HCEC 1CT (cell line): ENCODE results near the gene DNAL1.
"Not testable (repeated sequence)": the region's sequence is repeated elsewhere in the genome, so short reads cannot be mapped to it uniquely, and the experiment has no call there.

ENCODE experiments used
- DNase-seq: peaks from one replicate; pipeline ENCODE4 v3.0.0-alpha.2; 2017

The DNAL1 gene, protein sequence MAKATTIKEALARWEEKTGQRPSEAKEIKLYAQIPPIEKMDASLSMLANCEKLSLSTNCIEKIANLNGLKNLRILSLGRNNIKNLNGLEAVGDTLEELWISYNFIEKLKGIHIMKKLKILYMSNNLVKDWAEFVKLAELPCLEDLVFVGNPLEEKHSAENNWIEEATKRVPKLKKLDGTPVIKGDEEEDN

DNA sequence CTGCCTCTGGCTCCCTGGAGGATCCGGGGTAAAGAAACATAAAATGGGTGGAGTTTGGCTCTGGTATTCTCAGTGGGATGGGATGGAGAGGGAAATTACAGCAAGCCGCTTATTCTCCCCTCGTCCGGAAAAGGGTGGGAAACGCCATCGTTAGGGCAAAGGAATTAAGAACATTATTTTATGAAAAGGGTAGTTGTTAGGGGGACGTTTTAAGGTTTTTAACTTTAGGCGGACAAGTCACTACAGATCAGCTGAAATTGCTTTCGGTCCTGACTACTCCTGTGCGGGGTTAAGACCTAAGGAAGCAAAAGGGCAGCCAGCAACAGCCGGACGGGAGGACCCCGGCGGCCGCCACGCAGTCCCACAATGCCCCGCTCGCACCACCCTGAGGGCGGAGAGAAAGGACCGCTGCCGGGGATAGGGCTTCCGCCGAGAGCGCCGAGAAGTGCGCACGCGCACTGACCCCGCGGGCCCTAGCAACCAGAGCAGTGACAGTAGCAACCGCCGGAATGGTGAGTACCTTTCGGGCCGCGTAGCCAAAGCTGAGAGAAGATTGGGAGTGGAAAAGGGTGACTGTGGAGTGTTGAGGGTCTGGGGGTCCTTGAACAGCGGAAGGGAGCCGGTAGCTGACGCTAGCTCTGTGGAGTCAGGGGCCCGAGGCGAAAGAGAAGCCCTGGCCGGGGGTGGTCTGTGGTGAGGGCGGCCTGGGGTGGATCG is at the start of gene DNAL1:
TSS of gene DNAL1 (plus strand) at position 456 of the 717 bp plus-strand sequence. CDS start at position 510, 54 bp downstream.
- DNase-seq = peak; percentile 92

DNA sequence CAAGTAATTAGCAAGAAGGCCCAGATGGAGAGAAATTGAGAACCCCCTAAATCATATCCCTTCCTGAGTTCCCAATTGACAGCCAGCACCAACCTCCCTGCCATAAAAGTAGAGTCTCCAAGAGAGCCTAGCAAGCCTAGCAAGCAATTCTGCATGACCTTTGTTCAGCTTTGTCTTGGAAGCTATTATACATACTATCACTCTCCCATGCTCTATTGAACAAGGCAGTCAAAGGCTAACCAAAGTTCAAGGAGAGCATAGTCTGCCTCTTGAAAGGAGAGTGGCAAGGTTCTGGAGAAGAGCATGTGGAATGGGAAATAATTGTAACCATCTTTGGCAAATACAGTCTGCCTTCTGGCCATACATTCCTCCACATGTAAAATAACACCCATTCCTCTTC is 45.3 kb upstream of the DNAL1 start:
- DNase-seq = no peak

DNA sequence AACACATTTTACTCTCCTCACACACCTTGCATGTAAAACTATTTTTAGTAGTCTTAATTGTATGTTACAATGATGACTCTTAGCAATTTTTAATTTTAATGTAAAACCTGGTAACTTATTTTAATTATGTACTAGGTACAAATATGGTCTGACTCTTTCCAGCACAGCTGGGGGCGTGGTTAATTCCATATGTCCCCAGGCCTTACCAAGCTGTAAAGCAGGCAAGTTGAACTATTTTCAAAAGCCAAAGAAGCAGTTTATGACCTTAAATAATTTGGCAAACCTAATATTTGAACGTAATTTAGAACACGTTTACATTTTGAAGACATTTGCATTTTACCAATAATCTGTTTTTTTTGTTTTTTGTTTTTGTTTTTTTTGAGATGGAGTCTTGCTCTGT is 41.8 kb upstream of the DNAL1 start:
- no peak for DNase-seq

DNA sequence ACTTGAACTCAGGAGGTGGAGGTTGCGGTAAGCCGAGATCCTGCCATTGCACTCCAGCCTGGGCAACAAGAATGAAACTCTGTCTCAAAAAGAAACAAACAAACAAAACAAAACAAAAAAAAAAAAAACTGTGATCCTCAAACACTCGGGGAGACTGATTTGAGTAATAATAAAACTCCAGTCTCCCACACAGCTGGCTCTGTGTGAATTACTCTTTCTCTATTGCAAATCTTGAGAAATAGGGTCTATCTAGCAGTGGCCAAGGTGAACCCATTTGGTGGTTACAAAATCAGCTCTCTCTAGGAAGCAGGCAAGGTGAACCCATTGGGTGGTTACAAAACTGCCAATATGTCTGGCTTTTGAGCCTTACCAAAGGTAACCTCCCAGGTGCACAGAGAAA is 38.5 kb upstream of the DNAL1 start:
- no peak for DNase-seq

DNA sequence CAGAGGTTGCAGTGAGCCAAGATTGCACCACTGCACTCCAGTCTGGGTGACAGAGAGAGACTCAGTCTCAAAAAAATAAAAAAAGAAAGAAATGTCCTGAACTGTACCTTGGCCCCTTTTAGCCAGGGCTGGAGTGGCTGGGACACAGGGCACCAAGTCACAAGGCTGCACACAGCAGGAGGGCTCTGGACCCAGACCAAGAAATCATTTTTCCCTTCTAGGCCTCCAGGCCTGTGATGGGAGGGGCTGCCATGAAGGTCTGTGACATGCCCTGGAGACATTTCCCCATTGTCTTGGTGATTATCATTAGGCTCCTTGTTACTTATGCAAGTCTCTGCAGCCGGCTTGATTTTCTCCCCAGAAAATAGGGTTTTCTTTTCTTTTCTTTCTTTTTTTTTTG is 37.5 kb upstream of the DNAL1 start:
- no peak for DNase-seq

DNA sequence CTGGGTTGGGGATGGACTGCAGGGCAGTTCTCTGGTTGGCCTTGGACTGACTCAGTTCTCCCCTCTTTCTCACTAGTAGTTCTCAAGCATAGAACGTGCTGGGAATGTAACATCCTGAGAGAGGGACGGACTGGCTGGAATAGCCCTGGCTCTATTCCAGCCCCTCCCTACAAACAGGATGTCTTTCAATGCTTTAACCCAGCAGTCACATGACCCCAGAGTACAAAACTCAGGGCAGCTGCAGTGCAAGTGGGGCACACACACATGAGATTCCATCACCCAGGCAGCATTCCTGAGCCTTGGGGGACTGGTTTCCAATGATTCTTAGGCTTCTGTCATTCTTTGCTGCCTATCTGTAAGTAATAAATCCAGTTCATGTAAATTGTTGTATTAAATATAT is 34.1 kb upstream of the DNAL1 start:
- peak; percentile 30 for DNase-seq

DNA sequence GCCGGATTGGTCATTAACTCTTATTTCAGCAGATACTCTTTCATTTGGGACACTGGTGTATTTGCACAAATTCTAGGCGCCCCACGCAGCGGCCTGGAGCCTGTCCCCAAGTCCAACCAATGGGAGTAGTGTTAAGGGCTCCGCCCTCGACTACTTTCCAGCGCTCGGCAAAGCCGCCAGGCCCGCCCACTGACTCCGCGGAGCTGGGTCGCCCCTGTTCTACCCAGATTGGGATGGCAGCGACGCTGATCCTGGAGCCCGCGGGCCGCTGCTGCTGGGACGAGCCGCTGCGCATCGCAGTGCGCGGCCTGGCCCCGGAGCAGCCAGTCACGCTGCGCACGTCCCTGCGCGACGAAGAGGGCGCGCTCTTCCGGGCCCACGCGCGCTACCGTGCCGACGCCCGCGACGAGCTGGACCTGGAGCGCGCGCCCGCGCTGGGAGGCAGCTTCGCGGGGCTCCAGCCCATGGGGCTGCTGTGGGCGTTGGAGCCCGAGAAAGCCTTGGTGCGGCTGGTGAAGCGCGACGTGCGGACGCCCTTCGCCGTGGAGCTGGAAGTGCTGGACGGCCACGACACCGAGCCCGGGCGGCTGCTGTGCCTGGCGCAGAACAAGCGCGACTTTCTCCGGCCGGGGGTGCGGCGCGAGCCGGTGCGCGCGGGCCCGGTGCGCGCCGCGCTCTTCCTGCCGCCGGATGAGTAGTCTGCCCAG is 32.3 kb upstream of the DNAL1 start, which contains the start of gene ACOT6:
TSS of gene ACOT6 (plus strand) at position 179 of the 707 bp plus-strand sequence. CDS start at position 234, 55 bp downstream.
- DNase-seq = peak; percentile 59

DNA sequence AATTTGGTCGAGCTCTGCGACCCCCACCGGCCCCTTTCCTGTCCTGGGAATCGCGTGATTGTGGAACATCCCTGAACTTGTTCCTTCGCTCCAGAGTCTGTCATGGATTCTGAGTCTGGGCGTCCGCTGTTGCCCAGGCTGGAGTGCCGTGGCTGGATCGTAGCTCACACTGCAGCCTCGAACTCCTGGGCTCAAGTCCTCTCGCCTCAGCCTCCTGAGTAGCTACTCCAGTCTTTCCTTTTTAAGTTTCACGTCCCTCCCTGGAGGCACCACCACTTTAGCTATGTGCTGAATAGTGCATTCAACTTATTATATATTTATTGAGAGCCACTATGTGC is 31.8 kb upstream of the DNAL1 start:
- DNase-seq = peak; percentile 20

DNA sequence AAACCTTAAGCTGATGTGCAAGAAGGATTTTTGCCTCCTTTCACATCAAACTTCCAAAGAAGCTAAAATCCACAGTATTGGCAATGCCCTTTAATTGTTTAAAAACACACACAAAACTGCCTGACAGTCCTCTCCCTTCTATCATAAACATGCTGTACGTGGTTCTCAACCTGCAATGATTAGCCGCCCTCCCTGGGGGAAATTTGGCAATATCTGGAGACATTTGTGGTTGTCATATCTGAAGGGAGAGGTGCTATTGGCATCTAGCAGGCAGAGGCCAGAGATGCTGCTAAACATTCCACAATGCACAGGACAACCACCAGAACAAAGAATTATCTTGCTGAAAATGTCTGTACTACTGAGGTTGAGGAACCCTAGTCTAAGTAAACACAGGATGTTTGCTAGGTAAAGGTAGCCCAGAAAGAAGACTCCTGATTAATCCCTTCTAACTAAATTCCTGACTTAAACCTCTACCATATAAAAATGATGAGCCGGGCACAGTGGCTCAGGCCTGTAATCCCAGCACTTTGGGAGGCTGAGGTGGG is 31.3 kb upstream of the DNAL1 start:
- DNase-seq = no peak

DNA sequence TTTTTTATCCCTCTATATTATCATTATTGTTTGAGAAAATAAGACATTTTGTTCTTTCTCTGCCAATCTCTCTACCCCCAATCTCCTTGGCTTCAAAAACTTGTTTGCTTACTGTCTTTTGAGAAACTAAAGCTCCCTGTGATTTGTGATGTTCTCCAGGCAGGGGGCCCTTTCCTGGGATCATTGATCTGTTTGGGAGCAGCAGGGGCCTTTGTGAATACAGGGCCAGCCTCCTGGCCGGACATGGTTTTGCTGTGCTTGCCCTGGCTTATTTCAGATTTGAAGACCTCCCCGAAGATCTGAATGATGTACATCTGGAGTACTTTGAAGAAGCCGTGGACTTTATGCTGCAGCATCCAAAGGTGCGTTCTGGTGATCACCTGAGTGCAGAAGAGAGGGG is 28.0 kb upstream of the DNAL1 start:
- DNase-seq = no peak

DNA sequence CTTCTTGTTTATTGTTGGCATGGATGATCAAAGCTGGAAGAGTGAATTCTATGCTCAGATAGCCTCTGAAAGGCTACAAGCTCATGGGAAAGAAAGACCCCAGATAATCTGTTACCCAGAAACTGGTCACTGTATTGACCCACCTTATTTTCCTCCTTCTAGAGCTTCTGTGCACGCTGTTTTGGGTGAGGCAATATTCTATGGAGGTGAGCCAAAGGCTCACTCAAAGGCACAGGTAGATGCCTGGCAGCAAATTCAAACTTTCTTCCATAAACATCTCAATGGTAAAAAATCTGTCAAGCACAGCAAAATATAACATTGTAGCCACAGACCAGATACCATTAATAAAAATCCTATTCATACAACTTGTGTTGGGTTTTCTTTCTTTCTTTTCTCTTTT is 25.3 kb upstream of the DNAL1 start:
- no peak for DNase-seq

DNA sequence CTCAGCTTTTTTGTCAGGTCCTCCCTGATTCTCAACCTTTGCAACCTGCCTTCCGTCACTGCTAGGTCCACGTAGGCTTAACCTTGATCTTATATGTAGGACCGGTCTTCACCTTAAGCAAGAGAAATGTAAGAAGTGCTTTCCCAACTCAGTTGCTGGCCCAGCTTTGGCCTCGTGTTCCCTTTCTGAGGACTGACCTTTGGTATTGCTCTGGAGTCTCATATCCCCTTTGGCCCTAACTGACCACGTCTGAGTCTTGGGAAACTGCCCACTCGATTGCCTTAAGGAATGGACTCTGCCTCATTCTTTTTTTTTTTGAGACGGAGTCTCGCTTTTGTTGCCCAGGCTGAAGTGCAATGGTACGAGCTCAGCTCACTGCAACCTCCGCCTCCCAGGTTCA is 24.5 kb upstream of the DNAL1 start:
- no peak for DNase-seq

DNA sequence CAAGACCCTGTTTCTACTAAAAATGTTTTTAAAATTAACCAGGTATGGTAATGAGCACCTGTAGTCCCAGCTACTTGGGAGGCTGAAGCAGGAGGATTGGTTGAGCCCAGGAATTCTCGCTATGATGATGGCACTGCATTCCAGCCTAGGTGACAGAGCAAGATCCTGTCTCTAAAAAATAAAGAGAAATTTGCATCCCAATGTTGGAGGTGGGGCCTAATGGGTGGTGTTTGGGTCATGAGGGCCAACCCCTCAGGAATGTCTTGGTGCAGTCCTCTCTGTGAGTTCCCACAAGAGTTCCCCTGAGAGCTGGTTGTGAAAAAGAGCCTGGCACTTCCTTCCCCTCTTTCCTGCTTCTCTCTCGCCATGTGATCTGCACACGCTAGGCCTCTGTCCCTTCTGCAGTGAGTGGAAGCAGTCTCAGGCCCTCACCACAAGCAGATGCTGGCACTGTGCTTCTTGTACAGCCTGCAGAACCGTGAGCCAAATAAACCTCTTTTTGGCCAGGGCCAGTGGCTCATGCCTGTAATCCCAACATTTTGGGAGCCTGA is 21.2 kb upstream of the DNAL1 start:
- no peak for DNase-seq

DNA sequence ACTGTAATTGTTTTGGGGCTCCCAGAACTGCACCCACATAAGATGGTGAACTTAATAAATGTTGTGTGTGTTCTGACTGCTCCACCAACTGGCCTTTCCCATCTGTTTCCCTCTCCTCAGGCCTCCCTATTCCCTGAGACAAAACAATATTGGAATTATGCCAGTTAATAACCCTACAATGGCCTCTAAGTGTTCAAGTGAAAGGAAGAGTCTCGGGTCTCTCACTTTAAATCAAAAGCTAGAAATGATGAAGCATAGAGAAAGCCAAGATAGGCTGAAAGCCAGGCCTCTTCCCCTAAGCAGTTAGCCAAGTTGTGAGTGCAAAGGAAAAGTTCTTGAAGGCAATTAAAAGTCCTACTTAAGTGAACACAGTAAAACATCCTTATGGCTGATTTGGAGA is 19.1 kb upstream of the DNAL1 start:
- DNase-seq = no peak

DNA sequence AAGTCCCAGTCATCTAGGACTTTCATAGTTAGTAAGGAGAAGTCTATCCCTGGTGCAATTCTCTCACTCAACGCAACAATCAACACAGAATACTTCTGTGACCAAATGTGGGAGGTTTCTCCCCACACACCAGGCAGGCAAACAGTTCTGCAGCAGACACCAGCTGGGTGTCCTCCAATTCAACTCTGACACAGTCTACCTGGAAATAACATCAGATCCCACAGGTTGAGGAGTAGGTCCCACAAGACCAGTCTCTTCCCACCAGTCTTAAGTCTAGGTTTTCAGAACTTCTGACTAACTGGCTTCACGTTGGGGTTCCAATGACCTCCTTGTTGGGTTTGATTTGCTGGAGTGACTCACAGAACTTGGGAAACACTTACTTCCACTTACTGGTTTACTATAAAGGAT is 17.6 kb upstream of the DNAL1 start:
- DNase-seq = no peak

DNA sequence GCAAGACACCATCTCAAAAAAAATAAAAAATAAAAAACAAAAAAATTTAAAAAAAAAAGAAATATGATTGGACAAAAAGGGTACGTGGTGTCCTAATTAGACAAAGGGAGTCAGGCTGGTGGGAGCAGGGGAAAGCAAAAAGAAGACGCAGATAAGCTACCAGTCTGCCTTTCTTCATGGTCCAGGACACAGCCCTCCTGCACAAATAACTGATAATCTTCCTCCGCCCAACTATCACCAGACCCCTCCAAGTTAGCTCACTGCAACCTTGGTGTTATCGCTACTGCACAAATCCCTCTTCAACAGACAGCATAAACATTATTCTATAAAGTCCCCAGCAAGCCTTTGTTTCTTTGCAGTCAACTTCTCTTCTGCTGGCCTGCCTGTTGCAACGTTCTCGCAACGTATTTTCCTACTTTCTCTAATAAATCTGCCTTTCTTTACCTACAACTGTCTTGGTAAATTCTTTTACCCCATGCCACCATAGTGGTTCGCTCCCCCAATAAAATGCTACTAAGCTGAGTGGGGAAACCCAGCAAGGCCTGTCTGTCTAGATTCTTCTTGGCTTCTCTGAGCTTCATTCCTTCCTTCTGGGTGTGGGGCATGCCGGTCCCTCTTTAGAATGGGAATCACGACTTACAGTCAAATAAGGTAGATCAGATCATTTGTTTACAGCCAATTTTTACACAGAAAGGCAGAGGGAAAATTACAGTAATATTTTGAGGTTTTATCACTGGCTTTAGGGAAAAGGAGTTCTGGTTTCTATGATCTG is 14.6 kb upstream of the DNAL1 start:
- no peak for DNase-seq

DNA sequence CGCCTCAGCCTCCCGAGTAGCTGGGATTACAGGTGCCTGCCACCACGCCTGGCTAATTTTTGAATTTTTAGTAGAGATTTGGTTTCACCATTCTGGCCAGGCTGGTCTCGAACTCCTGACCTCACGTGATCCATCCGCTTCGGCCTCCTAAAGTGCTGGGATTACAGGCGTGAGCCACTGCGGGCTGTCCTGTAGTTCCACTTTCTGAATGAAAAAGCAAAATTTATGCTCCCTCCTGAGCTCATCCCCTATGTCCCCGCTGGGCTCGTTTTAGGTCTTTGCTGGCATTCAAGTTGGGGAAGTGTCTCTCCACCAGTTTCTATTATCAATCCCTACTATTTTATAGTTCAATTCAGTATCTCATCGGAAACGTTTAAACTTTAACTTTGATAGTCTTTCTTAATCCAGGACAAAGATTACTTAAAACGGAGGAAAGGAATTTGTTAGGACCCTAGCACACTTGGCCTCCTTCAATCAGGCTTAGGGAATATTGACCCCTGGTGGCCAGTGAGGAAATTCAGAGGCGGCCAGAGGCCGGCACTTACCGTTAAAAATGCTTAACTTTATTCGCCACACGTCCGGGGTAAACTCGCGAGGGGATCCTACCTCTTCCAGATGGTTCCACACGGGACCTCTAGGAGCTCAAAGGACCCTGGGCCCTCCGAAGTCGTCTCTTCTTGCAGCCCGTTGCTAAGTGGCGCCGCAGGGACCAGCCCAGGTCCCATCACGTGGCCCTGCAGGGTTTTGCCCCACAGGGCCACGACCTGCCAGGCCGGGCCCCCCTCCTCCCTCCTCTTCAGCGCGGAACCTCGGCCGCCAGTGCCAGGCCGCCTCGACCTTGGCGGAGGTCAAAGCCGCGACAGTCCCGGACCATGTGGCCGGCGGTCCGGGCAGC is 11.4 kb upstream of the DNAL1 start:
- peak; percentile 66 for DNase-seq

DNA sequence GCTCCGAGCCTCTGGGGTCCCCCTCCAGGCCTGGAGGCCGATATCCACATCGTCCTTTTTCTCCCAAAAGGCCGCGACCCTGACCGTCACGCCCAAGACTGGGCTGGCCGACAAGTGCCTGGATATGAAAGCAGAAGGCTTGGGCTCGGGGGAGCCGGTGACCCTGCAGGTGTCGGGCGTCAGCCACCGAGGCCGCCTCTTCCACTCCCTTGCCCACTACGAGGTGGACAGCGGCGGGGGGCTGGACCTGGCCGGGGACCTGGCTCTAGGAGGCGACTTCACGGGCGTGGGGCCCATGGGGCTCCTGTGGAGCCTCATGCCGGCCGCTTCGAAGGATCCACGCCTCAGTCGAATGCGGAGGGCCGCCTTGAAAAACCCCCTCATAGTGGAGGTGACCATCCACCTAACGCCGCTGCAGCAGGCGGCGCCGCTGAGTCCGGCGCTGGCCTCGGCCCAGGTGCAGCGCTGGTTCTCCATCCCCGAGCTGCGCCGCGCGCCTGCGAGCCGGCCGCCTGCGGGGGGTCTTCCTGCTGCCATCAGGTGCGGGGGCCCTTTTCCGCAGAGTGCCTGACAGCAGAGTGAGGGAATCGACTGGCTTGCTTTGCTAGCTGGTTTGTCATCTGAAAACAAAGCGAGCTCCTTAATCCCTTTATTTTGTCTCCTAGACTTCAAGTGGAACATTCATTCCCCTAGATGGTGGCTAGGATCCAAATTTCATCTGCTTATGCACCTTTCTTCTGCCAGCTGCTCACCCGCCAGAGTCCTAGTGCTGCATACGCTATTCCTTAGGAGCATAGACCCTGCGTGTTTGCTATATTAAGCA is 10.6 kb upstream of the DNAL1 start:
- DNase-seq = no peak

DNA sequence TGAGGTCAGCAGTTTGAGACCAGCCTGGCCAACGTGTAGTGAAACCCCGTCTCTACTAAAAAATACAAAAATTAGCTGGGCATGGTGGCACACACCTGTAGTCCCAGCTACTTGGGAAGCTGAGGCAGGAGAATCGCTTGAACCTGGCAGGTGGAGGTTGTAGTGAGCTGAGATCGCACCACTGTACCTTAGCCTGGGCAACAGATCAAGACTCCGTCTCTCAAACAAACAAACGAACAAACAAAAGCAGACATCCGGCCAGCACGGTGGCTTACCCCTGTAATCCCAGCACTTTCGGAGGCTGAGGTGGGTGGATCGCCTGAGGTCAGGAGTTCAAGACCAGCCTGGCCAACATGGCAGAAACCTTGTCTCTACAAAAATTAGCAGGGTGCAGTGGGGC is 8.4 kb upstream of the DNAL1 start:
- DNase-seq = not testable (repeated sequence)

DNA sequence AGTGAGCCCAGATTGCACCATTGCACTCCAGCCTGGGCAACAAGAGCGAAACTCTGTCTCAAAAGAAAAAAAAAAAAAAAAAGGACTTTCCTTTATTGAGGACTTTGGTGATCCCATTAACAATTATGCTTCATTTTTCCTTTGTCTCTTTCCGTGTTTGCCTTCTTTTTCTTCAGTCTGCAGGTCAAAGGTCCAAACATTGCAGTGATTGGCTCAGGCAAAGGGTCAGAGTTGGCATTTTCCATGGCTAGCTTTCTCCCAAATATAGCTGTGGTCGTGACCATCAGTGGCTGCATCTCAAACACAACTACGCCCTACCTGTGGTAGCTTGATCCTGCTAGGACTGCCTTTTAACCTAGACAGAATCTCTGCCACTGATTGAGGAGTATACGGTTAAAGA is 7.0 kb upstream of the DNAL1 start:
- DNase-seq = no peak
